Liver (tissue), 9 donors: Measurements from ENCODE around the gene NDUFA11. TPM values are rescaled to one million over a fixed set of nuclear protein-coding genes. Genes with fewer than 3 reads are reported as not detected.

ENCODE experiments used
- DNase-seq: peaks from one replicate; pipeline ENCODE4 v3.0.0-alpha.2; 2017; ENCODE audit warnings: low spot score
- H3K27ac ChIP-seq, 2 donors: one replicate each; pipeline ENCODE4 v1.7.0; 2013; ENCODE audit warnings: inconsistent platforms in 2 of 2, low read length in 2 of 2, control low read depth in 1 of 2, low read depth in 1 of 2, mild to moderate bottlenecking in 1 of 2
- H3K27me3 ChIP-seq, 4 donors: one replicate each; pipeline versions ENCODE4 v1.6.1 to v1.7.0; 2013; ENCODE audit warnings: low read length in 3 of 4, inconsistent platforms in 1 of 4, mild to moderate bottlenecking in 1 of 4, moderate library complexity in 1 of 4; ENCODE audit not compliant: control insufficient read depth in 4 of 4, insufficient read depth in 4 of 4
- H3K36me3 ChIP-seq, 4 donors: one replicate each; pipeline versions ENCODE4 v1.6.1 to v1.7.0; 2013; ENCODE audit warnings: low read length in 3 of 4, mild to moderate bottlenecking in 3 of 4, low read depth in 1 of 4, moderate library complexity in 1 of 4; ENCODE audit not compliant: control insufficient read depth in 4 of 4, insufficient read depth in 3 of 4
- H3K4me1 ChIP-seq, 4 donors: one replicate each; pipeline versions ENCODE4 v1.6.1 to v1.7.0; 2013; ENCODE audit warnings: low read length in 3 of 4, mild to moderate bottlenecking in 3 of 4, moderate library complexity in 1 of 4; ENCODE audit not compliant: control insufficient read depth in 4 of 4, insufficient read depth in 4 of 4
- H3K4me3 ChIP-seq, 3 donors: one replicate each; pipeline versions ENCODE4 v1.6.1 to v1.7.0; 2013; ENCODE audit warnings: low read length in 3 of 3, control low read depth in 1 of 3, low read depth in 1 of 3, mild to moderate bottlenecking in 1 of 3
- H3K9ac ChIP-seq, 2 donors: one replicate each; pipeline ENCODE4 v1.7.0; 2013; ENCODE audit warnings: low read length in 2 of 2, mild to moderate bottlenecking in 2 of 2, moderate library complexity in 2 of 2, control low read depth in 1 of 2, low read depth in 1 of 2
- H3K9me3 ChIP-seq, 4 donors: one replicate each; pipeline versions ENCODE4 v1.6.1 to v1.7.0; 2013; ENCODE audit warnings: low read length in 3 of 4; ENCODE audit not compliant: control insufficient read depth in 4 of 4
- ATF3 ChIP-seq: IDR thresholded peaks from 2 replicates; pipeline ENCODE4 v1.6.1; 2016; ENCODE audit warnings: antibody characterized with exemption
- FOXA1 ChIP-seq: IDR thresholded peaks from 2 replicates; pipeline ENCODE4 v1.6.1; 2016; ENCODE audit warnings: antibody characterized with exemption
- FOXA2 ChIP-seq: IDR thresholded peaks from 2 replicates; pipeline ENCODE4 v1.6.1; 2016; ENCODE audit warnings: antibody characterized with exemption
- GABPA ChIP-seq, 2 donors: IDR thresholded peaks in 1 of 2; conservative IDR thresholded peaks in 1 of 2; 2 replicates each; pipeline ENCODE4 v1.6.1; 2016; ENCODE audit warnings: antibody characterized with exemption in 2 of 2, mild to moderate bottlenecking in 1 of 2, moderate library complexity in 1 of 2
- HNF4A ChIP-seq, 2 donors: conservative IDR thresholded peaks; 2 replicates each; pipeline ENCODE4 v1.6.1; 2016; ENCODE audit warnings: antibody characterized with exemption in 2 of 2, mild to moderate bottlenecking in 2 of 2
- HNF4G ChIP-seq: IDR thresholded peaks from 2 replicates; pipeline ENCODE4 v1.6.1; 2016; ENCODE audit warnings: antibody characterized with exemption
- JUND ChIP-seq, 2 donors: IDR thresholded peaks; 2 replicates each; pipeline ENCODE4 v1.6.1; 2016; ENCODE audit warnings: antibody characterized with exemption in 2 of 2
- NR2F2 ChIP-seq: IDR thresholded peaks from 2 replicates; pipeline ENCODE4 v1.6.1; 2016; ENCODE audit warnings: antibody characterized with exemption
- RAD21 ChIP-seq, 2 donors: IDR thresholded peaks; 2 replicates each; pipeline ENCODE4 v1.6.1; 2016; ENCODE audit warnings: antibody characterized with exemption in 2 of 2, mild to moderate bottlenecking in 2 of 2
- SP1 ChIP-seq: IDR thresholded peaks from 2 replicates; pipeline ENCODE4 v1.6.1; 2018; ENCODE audit warnings: antibody characterized with exemption, mild to moderate bottlenecking
- TAF1 ChIP-seq: conservative IDR thresholded peaks from 2 replicates; pipeline ENCODE4 v1.6.1; 2016; ENCODE audit warnings: antibody characterized with exemption, mild to moderate bottlenecking
- YY1 ChIP-seq: IDR thresholded peaks from 2 replicates; pipeline ENCODE4 v1.6.1; 2016; ENCODE audit warnings: antibody characterized with exemption, mild to moderate bottlenecking
- WGBS: extraction: QIAGEN DNeasy Blood & Tissue Kit; methylation state at CpG from one replicate; pipeline ENCODE4 v1.1.7; 2013; 5-methylcytosine and 5-hydroxymethylcytosine counted together
- polyA plus RNA-seq, 2 donors: library from polyadenylated mRNA; stranded (reverse) in 1 of 2; unstranded in 1 of 2; fragments of 200-250 nt in 1 of 2; fragments of >200 nt in 1 of 2; fragmentation: Nextera tagmentation in 1 of 2; extraction: Ambion mirVana in 1 of 2; gene quantifications; one replicate each; pipeline versions ENCODE4 v1.2.1 to v1.2.3, GENCODE V29; 2013 to 2015
- total RNA-seq, 2 donors: library from RNA; depleted of rRNA; stranded (reverse); fragments of >200 nt; gene quantifications; one replicate each; pipeline ENCODE4 v1.2.3, GENCODE V29; 2014
- TF ChIP-seq, protein P1 (sequence below): IDR thresholded peaks from 2 replicates; pipeline ENCODE4 v1.6.1; 2016; ENCODE audit warnings: antibody characterized with exemption
- TF ChIP-seq, protein P2 (sequence below): fragments of 150-350 bp; IDR thresholded peaks from 2 replicates; pipeline ENCODE4 v1.5.1; 2017; ENCODE audit warnings: improper control_type of control experiment, low read depth, low read length; ENCODE audit not compliant: missing input control
- TF ChIP-seq, protein P3 (sequence below): IDR thresholded peaks from 2 replicates; pipeline ENCODE4 v1.6.1; 2016; ENCODE audit warnings: antibody characterized with exemption, mild to moderate bottlenecking
- TF ChIP-seq, protein P4 (sequence below): IDR thresholded peaks from 2 replicates; pipeline ENCODE4 v1.6.1; 2016; ENCODE audit warnings: antibody characterized with exemption
- donor health status: healthy.
- donor health status: healthy.
- donor health status: healthy.
- donor health status: healthy.
- donor health status: healthy.

Gene NDUFA11
- total and polyA plus RNA-seq, 4 donors: 127 to 394 (median 226) TPM

DNA sequence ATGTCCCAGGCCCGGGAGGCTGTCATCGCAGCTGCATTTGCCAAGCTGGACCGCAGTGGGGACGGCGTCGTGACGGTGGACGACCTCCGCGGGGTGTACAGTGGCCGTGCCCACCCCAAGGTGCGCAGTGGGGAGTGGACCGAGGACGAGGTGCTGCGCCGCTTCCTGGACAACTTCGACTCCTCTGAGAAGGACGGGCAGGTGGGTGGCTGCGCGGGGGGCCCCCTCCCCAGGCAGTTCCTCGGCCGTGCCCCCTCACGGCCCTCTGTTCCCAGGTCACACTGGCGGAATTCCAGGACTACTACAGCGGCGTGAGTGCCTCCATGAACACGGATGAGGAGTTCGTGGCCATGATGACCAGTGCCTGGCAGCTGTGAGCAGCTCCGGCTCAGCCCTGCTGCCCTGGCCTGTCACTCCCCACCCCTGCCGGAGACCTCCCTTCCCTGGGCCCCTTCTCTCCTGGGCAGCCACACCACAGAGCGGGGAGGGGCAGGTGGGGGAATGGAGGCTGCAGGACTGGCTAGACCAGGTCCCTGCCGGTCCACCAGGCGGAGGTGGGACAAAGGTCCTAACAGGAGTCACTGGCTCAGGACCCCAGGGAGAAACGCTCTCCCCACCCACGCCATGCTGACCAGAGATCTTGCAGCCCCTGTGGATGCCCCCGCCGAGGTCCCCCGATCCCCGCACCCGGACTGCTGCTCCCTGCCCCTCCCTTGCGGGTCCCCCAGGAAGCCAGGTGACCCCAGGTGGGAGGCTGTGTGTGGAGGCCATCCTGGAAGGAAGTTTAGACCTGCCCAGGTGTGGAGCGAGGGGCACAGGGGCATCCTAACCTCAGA lies 11.6 kb upstream of the NDUFA11 start:
- Histone ChIP-seq H3K27me3 (no peaks in the 10 kb centered on the region), H3K9me3 (no peaks in the 10 kb centered on the region), H3K9ac (no peak overlapping the region), H3K4me3 (no peak overlapping the region), H3K36me3 (peaks cover 8 to 44% (median 14%) of the 10 kb centered on the region in 4 donors), H3K4me1 (peaks cover 5 to 12% (median 6%) of the 10 kb centered on the region in 4 donors), H3K27ac (no peak overlapping the region)
- no peak for TF ChIP-seq RAD21 (IDR thresholded peaks at IDR 0.05)
- TF ChIP-seq, protein P1, sequence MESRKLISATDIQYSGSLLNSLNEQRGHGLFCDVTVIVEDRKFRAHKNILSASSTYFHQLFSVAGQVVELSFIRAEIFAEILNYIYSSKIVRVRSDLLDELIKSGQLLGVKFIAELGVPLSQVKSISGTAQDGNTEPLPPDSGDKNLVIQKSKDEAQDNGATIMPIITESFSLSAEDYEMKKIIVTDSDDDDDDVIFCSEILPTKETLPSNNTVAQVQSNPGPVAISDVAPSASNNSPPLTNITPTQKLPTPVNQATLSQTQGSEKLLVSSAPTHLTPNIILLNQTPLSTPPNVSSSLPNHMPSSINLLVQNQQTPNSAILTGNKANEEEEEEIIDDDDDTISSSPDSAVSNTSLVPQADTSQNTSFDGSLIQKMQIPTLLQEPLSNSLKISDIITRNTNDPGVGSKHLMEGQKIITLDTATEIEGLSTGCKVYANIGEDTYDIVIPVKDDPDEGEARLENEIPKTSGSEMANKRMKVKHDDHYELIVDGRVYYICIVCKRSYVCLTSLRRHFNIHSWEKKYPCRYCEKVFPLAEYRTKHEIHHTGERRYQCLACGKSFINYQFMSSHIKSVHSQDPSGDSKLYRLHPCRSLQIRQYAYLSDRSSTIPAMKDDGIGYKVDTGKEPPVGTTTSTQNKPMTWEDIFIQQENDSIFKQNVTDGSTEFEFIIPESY: no peak
- no peak for TF ChIP-seq SP1
- no peak for TF ChIP-seq HNF4G
- TF ChIP-seq, protein P2, sequence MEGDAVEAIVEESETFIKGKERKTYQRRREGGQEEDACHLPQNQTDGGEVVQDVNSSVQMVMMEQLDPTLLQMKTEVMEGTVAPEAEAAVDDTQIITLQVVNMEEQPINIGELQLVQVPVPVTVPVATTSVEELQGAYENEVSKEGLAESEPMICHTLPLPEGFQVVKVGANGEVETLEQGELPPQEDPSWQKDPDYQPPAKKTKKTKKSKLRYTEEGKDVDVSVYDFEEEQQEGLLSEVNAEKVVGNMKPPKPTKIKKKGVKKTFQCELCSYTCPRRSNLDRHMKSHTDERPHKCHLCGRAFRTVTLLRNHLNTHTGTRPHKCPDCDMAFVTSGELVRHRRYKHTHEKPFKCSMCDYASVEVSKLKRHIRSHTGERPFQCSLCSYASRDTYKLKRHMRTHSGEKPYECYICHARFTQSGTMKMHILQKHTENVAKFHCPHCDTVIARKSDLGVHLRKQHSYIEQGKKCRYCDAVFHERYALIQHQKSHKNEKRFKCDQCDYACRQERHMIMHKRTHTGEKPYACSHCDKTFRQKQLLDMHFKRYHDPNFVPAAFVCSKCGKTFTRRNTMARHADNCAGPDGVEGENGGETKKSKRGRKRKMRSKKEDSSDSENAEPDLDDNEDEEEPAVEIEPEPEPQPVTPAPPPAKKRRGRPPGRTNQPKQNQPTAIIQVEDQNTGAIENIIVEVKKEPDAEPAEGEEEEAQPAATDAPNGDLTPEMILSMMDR: no peak
- TF ChIP-seq, protein P3, sequence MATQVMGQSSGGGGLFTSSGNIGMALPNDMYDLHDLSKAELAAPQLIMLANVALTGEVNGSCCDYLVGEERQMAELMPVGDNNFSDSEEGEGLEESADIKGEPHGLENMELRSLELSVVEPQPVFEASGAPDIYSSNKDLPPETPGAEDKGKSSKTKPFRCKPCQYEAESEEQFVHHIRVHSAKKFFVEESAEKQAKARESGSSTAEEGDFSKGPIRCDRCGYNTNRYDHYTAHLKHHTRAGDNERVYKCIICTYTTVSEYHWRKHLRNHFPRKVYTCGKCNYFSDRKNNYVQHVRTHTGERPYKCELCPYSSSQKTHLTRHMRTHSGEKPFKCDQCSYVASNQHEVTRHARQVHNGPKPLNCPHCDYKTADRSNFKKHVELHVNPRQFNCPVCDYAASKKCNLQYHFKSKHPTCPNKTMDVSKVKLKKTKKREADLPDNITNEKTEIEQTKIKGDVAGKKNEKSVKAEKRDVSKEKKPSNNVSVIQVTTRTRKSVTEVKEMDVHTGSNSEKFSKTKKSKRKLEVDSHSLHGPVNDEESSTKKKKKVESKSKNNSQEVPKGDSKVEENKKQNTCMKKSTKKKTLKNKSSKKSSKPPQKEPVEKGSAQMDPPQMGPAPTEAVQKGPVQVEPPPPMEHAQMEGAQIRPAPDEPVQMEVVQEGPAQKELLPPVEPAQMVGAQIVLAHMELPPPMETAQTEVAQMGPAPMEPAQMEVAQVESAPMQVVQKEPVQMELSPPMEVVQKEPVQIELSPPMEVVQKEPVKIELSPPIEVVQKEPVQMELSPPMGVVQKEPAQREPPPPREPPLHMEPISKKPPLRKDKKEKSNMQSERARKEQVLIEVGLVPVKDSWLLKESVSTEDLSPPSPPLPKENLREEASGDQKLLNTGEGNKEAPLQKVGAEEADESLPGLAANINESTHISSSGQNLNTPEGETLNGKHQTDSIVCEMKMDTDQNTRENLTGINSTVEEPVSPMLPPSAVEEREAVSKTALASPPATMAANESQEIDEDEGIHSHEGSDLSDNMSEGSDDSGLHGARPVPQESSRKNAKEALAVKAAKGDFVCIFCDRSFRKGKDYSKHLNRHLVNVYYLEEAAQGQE: no peak
- no peak for TF ChIP-seq GABPA (IDR thresholded peaks at IDR 0.05 in 1 of 2, conservative IDR thresholded peaks at IDR 0.05 in 1 of 2)
- TF ChIP-seq ATF3: no peak
- TF ChIP-seq HNF4A (conservative IDR thresholded peaks at IDR 0.05): no peak
- no peak for TF ChIP-seq NR2F2
- TF ChIP-seq JUND (IDR thresholded peaks at IDR 0.05): no peak
- TF ChIP-seq, protein P4, sequence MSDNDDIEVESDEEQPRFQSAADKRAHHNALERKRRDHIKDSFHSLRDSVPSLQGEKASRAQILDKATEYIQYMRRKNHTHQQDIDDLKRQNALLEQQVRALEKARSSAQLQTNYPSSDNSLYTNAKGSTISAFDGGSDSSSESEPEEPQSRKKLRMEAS: no peak
- no peak for TF ChIP-seq TAF1
- TF ChIP-seq YY1: no peak
- no peak for TF ChIP-seq FOXA1
- no peak for TF ChIP-seq FOXA2
- no peak for DNase-seq
- 89% methylated on average over 42 of the region's 42 CpGs for WGBS
